DMS 273 (cell line): ENCODE data around the gene CUTA.
A peak's percentile ranks its signal among the peaks of the same experiment; 100 is the strongest.

Source experiments
- DNase-seq: peaks from one replicate; lab custom pipeline; 2025; ENCODE audit not compliant: unreplicated experiment; lab: John Stamatoyannopoulos, UW

The CUTA gene

DNA sequence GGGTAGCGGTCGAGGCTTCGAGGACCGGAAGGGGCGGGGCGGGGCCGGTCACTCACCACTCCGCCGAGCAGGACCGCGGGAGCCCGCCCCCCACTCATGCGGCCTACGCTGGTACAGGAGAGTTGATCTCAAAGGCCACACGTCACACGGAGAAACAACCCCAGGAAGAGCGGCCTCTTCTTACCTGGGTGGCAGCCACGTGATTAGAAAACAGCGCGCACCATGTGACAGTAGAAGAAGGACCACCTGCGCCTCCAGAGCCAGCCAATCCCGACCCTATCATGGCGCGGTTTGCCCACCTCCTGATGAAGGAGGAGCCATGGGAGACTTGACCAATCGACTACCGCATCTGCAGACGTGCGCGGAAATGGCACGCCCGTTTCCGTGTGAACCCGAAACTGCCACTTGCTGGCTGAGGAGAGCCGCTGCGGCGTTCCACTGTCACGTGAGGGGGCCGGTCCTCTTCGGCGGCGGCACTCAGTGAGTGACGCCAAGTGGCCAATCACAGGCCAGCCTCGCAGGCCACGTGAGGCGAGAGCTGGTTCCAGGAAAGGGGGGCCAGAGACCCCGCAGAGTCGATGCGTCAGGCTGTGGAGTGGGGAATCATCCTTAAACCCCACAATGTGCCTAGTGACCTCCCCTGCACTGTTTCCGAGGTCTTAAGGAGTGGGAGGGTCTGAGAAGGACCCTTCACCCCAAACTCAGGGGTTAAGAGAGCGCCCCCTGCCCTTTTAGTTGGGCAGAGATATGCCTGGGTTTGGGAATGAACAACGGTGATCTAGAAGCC is at the start of gene CUTA:
Gene CUTA (minus strand): TSS at position 205 of the 787 bp plus-strand sequence. CDS start 107 bp downstream, at position 98.
- DNase-seq = peak; percentile 100

DNA sequence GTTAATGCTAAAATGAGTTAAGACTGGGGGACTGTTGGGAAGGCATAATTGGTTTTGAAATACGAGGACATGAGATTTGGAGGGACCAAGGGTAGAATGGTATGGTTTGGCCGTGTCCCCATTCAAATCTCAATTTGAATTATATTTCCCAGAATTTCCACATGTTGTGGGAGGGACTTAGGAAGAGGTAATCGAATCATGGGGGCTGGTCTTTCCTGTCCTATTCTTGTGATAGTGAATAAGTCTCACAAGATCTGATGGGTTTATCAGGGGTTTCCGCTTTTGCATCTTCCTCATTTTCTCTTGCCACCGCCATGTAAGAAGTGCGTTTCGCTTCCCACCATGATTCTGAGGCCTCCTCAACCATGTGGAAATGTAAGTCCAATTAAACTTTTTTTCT is 49.2 kb upstream of the CUTA start:
- no peak for DNase-seq

DNA sequence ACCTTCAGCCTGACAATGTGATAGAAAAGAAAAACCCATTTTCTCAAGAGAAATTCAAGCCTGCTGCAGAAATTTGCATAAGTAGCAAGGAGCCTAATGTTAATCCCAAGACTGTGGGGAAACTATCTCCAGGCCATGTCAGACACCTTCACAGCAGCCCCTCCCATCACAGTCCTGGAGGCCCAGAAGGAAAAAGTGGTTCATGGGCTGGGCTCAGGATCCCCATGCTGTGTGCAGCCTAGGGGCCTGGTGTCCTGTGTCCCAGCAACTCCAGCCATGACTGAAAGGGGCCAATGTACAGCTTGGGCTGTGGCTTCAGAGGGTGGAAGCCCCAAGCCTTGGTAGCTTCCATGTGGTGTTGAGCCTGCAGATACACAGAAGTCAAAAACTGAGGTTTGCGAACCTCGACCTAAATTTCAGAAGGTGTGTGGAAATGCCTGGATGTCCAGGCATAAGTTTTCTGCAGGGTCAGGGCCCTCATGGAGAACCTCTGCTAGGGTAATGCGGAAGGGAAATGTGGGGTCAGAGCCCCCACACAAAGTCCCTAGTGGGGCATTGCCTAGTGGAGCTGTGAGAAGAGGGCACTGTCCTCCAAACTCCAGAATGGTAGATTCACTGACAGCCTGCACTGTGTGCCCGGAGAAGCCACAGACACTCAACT is 48.3 kb upstream of the CUTA start:
- DNase-seq = no peak

- no peak for DNase-seq
These were observed 41.3 kb upstream of the CUTA start for GRCh38 chr6:33459226-33459625.

DNA sequence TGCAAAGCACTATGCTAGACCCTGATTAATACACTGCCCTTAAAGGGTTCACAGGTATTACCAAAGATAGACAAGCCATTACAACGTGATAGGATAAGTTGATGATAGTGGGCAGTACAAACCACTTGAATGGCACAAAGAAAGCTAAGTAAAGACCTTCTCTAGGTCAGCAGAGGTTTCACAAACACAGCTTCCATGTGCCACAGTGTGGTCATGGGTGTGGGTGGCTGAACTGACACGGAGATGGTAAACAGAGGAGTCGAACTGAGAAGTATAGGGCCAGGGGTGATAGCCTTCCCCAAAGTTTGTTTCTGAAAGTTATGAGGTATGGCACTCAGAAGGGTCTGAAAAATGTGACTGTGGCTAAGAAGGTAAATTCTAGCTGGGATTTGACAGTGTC is 40.8 kb upstream of the CUTA start:
- DNase-seq = no peak

GRCh38 chr6:33456156-33456555 is 38.2 kb upstream of the CUTA start:
- no peak for DNase-seq

- no peak for DNase-seq
These were observed 37.1 kb upstream of the CUTA start for GRCh38 chr6:33455051-33455450.

GRCh38 chr6:33454009-33454946 is 36.4 kb upstream of the CUTA start, which contains the start of gene ZBTB9:
Gene ZBTB9, plus strand, starts transcription at chr6:33454576. Its CDS starts 525 bp downstream, at chr6:33455101.
- DNase-seq = peak; percentile 99

- DNase-seq = peak; percentile 34
These were observed 35.6 kb upstream of the CUTA start for GRCh38 chr6:33453393-33454008.

DNA sequence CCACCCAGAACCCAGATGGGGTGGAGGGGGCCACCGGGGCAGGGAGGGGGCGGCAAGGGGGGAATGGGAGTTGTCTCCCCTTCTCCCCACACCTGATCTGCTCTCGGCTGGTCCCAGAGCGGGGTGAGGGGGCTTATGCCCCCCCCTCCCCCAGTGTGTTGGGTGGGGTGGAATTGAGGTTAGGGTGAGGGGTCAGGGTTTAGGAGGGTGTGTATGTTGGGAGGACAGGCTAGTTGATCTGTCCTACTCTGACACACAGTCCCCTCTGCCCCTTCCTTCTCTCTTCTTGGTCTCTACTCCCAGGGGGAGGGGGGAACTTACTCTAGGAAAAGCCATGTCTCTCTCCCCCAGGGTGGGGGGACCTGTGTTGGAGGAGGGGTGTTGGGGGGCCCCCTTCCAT is 34.6 kb upstream of the CUTA start:
- no peak for DNase-seq

GRCh38 chr6:33451606-33452005 is 33.7 kb upstream of the CUTA start:
- no peak for DNase-seq

- DNase-seq = no peak
These were observed 32.5 kb upstream of the CUTA start for GRCh38 chr6:33450434-33450833.

DNA sequence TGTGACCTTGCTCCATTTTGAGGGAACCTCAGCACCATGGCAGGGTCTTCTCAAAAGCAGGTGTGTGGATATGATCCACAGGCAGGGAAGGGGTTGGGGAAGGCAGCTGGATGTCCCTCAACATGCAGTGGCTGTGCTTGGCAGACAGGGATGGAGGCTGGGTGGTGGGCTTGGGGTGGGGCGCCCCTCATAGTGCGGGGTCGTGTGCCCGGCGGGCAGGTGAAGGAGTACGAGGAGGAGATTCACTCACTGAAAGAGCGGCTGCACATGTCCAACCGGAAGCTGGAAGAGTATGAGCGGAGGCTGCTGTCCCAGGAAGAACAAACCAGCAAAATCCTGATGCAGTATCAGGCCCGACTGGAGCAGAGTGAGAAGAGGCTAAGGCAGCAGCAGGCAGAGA is 28.4 kb upstream of the CUTA start:
- DNase-seq = no peak

DNA sequence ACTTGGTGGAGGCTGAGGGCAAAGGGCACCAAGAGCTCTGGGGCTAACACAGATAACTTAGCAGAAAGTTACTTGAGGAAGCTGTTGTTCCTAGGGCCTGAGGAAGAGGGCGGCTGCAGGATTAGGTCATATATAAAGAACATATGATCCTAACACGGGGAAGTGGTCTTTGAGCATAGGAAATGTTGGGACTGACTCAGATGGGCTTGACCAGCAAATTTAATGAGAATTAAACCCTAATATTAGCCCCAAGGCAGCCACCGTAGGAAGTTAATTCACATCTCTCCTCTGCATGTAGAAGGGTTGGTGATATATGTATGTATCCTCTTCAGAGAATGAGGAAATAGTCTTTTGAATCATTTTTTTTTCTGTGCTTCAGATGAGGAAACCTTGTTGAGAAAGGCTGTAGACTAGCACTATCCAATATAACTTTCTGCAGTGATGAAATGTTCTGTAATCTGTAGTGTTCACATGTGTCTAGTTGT is 27.3 kb upstream of the CUTA start:
- no peak for DNase-seq

- DNase-seq = no peak
These were observed 26.0 kb upstream of the CUTA start for GRCh38 chr6:33443619-33444504.

- DNase-seq = no peak
These were observed 25.1 kb upstream of the CUTA start for GRCh38 chr6:33443025-33443424.

- no peak for DNase-seq
These were observed 24.4 kb upstream of the CUTA start for GRCh38 chr6:33442283-33442682.

GRCh38 chr6:33441457-33441856 is 23.6 kb upstream of the CUTA start:
- DNase-seq = no peak

DNA sequence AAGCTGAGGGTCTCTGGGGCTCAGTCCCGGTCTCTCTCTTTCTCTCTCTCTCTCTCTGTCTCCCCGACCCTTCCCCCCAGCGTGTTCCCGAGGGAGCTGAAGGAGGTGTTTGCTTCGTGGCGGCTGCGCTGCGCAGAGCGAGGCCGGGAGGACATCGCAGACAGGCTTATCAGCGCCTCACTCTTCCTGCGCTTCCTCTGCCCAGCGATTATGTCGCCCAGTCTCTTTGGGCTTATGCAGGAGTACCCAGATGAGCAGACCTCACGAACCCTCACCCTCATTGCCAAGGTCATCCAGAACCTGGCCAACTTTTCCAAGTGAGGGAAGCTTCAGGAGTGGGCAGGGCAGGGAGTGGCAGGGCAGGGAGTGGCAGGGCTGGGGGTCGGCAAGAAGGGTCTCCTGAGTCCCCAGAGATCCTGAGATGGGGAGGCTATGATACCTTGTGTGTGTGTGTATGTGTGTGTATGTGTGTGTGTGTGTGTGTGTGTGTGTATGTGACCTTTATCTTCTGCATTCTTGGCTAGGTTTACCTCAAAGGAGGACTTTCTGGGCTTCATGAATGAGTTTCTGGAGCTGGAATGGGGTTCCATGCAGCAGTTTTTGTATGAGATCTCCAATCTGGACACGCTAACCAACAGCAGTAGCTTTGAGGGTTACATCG is 22.9 kb upstream of the CUTA start:
- no peak for DNase-seq
